ENCODE data around the gene CCDC40. TPM values are rescaled to one million over a fixed set of nuclear protein-coding genes. Genes with fewer than 3 reads are reported as not detected.

Gene CCDC40
- total RNA-seq, 1 experiment from 2014 or later, result 3.9 TPM

DNA sequence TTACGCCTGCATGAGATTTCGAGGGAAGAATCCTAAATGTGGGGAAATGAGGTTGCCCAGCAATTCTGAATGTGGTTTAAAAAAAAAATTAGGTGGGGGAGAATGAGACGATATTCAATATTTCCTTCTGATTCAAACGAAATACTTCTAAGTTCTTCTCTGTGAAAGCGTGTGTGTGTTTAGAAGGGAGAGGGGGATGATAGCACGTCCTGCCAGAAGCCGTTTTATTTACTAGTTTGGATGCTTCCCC, 48.6 kb upstream of the CCDC40 start:
- CTCF ChIA-PET, result no interaction called here
- H3K4me1 ChIP-seq, result peaks cover 42% of the 10 kb centered on the region
- no peak overlapping the region for H3K4me3 Mint-ChIP-seq (ENCODE audit: unreplicated experiment)

DNA sequence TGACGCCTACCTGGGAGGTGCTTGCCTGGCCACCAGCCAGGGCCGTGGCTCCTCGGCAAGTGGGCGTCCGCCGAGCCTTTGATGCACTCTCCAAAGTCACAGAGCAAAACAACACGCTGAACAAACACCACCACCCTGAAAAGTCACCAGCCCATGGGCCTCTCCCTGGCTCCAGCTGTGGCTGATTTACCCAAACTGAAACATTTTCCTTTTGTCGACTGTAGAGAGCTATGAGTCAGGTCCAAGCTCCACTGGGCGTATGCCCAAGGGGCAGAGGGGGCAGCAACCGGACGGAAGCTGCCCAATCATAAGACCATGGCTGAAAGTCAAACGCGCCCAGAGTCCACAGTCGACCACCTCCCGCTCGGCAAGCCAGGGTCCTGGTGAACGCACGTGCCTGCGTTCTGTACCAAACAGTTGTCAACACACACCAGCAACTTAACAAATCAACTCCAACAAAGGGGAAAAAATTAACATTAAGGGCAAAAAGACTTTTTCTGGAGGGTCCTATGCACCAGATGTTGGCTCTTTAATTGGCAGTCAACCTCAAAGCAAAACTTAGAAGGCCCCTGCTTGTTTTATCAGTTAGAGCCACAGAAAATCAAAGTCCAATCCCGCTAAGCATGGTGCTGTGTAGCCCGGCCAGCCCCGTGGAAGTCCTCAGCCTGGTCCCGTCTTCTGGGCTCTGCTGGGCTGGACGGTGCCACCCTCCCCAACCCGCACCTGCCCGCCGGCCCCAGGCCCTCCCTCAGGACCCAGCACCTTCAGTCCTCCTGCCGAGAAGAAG, 48.1 kb upstream of the CCDC40 start:
- H3K4me3 Mint-ChIP-seq (ENCODE audit: unreplicated experiment), result peak overlapping the region; percentile 27
- Histone ChIP-seq H3K27me3 (replicated peaks; ENCODE audit: control insufficient read depth, insufficient read depth, low read length) (no peaks in the 10 kb centered on the region), H3K4me3 (ENCODE audit: low read depth, low read length) (no peak overlapping the region), H3K4me1 (peaks cover 47% of the 10 kb centered on the region), H3K36me3 (ENCODE audit: control insufficient read depth, insufficient read depth, low read length) (no peaks in the 10 kb centered on the region; the same call in 1 of the 2 replicates), H3K9me3 (no peaks in the 10 kb centered on the region)
- intact Hi-C loops (cut with micrococcal nuclease; ENCODE audit: unreplicated experiment), result no loop called here
- no peaks in the 10 kb centered on the region for H3K9me3 Mint-ChIP-seq (ENCODE audit: unreplicated experiment)
- POLR2A ChIA-PET, result no interaction called here
- peaks cover 22% of the 10 kb centered on the region for H3K36me3 Mint-ChIP-seq (ENCODE audit: insufficient read depth, unreplicated experiment)
- no TSS peak for BruUV-seq (replicated peaks)
- CTCF ChIA-PET, result no interaction called here
- H3K4me1 Mint-ChIP-seq (ENCODE audit: low read depth, unreplicated experiment), result peaks cover 43% of the 10 kb centered on the region
- DNase-seq, result peak in 1 of 2 experiments; percentile 30
- no peaks in the 10 kb centered on the region for H3K27me3 Mint-ChIP-seq (ENCODE audit: insufficient read depth, unreplicated experiment)
- TF ChIP-seq, protein P1, sequence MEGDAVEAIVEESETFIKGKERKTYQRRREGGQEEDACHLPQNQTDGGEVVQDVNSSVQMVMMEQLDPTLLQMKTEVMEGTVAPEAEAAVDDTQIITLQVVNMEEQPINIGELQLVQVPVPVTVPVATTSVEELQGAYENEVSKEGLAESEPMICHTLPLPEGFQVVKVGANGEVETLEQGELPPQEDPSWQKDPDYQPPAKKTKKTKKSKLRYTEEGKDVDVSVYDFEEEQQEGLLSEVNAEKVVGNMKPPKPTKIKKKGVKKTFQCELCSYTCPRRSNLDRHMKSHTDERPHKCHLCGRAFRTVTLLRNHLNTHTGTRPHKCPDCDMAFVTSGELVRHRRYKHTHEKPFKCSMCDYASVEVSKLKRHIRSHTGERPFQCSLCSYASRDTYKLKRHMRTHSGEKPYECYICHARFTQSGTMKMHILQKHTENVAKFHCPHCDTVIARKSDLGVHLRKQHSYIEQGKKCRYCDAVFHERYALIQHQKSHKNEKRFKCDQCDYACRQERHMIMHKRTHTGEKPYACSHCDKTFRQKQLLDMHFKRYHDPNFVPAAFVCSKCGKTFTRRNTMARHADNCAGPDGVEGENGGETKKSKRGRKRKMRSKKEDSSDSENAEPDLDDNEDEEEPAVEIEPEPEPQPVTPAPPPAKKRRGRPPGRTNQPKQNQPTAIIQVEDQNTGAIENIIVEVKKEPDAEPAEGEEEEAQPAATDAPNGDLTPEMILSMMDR (IDR thresholded peaks at IDR 0.05; ENCODE audit: insufficient read depth in 1 of 2, low read depth in 1 of 2, low read length in 1 of 2, severe bottlenecking in 1 of 2, unreplicated experiment in 1 of 2), result no peak
- peak overlapping the region; percentile 77 for H3K27ac Mint-ChIP-seq (ENCODE audit: unreplicated experiment)

More for the DNA sequence above, 48.6 kb upstream of the CCDC40 start:
- Histone ChIP-seq H3K4me3 (ENCODE audit: low read depth, low read length) (no peak overlapping the region), H3K27me3 (replicated peaks; ENCODE audit: control insufficient read depth, insufficient read depth, low read length) (no peaks in the 10 kb centered on the region), H3K36me3 (ENCODE audit: control insufficient read depth, insufficient read depth, low read length) (no peaks in the 10 kb centered on the region; the same call in 1 of the 2 replicates), H3K9me3 (no peaks in the 10 kb centered on the region)
- Mint-ChIP-seq H3K27ac (ENCODE audit: unreplicated experiment) (peak overlapping the region; percentile 77), H3K9me3 (ENCODE audit: unreplicated experiment) (no peaks in the 10 kb centered on the region), H3K36me3 (ENCODE audit: insufficient read depth, unreplicated experiment) (peaks cover 21% of the 10 kb centered on the region), H3K27me3 (ENCODE audit: insufficient read depth, unreplicated experiment) (no peaks in the 10 kb centered on the region), H3K4me1 (ENCODE audit: low read depth, unreplicated experiment) (peaks cover 38% of the 10 kb centered on the region)
- POLR2A ChIA-PET, result no interaction called here
- DNase-seq, result no peak
- TF ChIP-seq, protein P1 (IDR thresholded peaks at IDR 0.05; ENCODE audit: insufficient read depth in 1 of 2, low read depth in 1 of 2, low read length in 1 of 2, severe bottlenecking in 1 of 2, unreplicated experiment in 1 of 2), result no peak
- BruUV-seq (replicated peaks), result no TSS peak
- intact Hi-C loops (cut with micrococcal nuclease; ENCODE audit: unreplicated experiment), result no loop called here

DNA sequence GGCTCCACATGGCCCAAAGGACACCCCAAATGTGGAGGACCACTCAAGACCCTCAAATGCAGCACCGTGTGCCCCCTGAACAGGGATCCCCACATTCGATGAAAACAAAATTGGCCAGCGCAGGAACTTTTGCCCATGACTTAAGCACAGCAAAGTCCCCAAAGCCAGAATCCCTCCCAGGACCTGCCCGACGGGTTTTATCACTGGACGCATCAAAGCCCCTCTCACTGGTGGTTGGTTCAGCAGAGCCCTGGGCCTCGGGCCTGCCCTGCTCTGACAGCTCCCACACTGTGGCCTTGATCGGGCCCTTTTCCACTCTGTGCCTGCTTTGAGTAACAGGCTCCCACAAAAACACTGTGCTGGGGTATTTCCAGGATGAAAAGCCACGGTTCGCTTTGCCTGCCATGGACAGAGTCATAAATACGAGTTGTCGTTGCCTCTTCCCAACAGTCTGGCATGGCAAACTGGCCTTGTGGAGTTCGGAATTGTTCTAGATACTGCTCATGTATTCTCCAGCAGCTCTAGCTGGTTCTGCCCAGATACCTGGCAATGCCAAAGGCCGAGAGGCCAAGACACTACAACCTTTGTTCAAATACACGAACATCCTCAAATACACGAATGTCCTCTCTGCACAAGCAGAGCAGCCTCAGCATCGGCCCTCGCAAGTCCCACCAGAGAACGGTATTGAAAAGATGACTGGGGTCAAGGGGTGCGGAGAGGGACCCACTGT, 47.2 kb upstream of the CCDC40 start:
- H3K4me3 ChIP-seq (ENCODE audit: low read depth, low read length), result no peak overlapping the region
- intact Hi-C loops (cut with micrococcal nuclease; ENCODE audit: unreplicated experiment), result no loop called here
- ChIA-PET POLR2A (no interaction called here), CTCF (interaction anchor here (0.6 to 1.4 kb wide), 2 partner anchors 63 to 149 kb away, joined by 3 read pairs; no protein-coding TSS in a partner anchor)
- peaks cover 44% of the 10 kb centered on the region for H3K4me1 Mint-ChIP-seq (ENCODE audit: low read depth, unreplicated experiment)
- no peaks in the 10 kb centered on the region for H3K27me3 Mint-ChIP-seq (ENCODE audit: insufficient read depth, unreplicated experiment)
- H3K36me3 Mint-ChIP-seq (ENCODE audit: insufficient read depth, unreplicated experiment), result peaks cover 29% of the 10 kb centered on the region
- no peak overlapping the region for H3K4me3 Mint-ChIP-seq (ENCODE audit: unreplicated experiment)
- BruUV-seq (replicated peaks), result no TSS peak
- no peaks in the 10 kb centered on the region for H3K27me3 ChIP-seq (replicated peaks; ENCODE audit: control insufficient read depth, insufficient read depth, low read length)
- H3K27ac Mint-ChIP-seq (ENCODE audit: unreplicated experiment), result peak overlapping the region; percentile 76
- peak in 1 of 2 experiments; percentile 39 for DNase-seq
- no peaks in the 10 kb centered on the region for H3K9me3 Mint-ChIP-seq (ENCODE audit: unreplicated experiment)
- no peaks in the 10 kb centered on the region; the same call in 1 of the 2 replicates for H3K36me3 ChIP-seq (ENCODE audit: control insufficient read depth, insufficient read depth, low read length)
- H3K4me1 ChIP-seq, result peaks cover 54% of the 10 kb centered on the region
- H3K9me3 ChIP-seq, result no peaks in the 10 kb centered on the region
- TF ChIP-seq, protein P1 (IDR thresholded peaks at IDR 0.05; ENCODE audit: insufficient read depth in 1 of 2, low read depth in 1 of 2, low read length in 1 of 2, severe bottlenecking in 1 of 2, unreplicated experiment in 1 of 2), result no peak
